Fibroblast of lung (primary cell): ENCODE data around the gene TMEM225B. TPM values are rescaled to one million over a fixed set of nuclear protein-coding genes. Genes with fewer than 3 reads are reported as not detected.

Experiments
- DNase-seq, 2 donors: peaks; one replicate each; pipeline versions ENCODE4 v3.0.0 to v3.0.0-alpha.2; 2010; ENCODE audit warnings: low read depth in 2 of 2
- H2AFZ ChIP-seq: 2 replicates; pipeline ENCODE4 v1.5.1; 2012; ENCODE audit warnings: low read length, control low read depth, inconsistent platforms
- H3K27ac ChIP-seq: 2 replicates; pipeline ENCODE4 v1.5.1; 2011; ENCODE audit warnings: low read length, control low read depth; ENCODE audit not compliant: insufficient read depth
- H3K27me3 ChIP-seq: 2 replicates; pipeline ENCODE4 v1.5.1; 2011; ENCODE audit warnings: mild to moderate bottlenecking, low read length; ENCODE audit not compliant: control insufficient read depth, insufficient read depth
- H3K36me3 ChIP-seq: 2 replicates; pipeline ENCODE4 v1.5.1; 2011; ENCODE audit warnings: low read length; ENCODE audit not compliant: control insufficient read depth, insufficient read depth
- H3K4me1 ChIP-seq: 2 replicates; pipeline ENCODE4 v1.5.1; 2011; ENCODE audit warnings: low read length; ENCODE audit not compliant: control insufficient read depth, insufficient read depth; ENCODE audit errors: extremely low read depth
- H3K4me2 ChIP-seq: 2 replicates; pipeline ENCODE4 v1.5.1; 2011; ENCODE audit warnings: low read length, control low read depth; ENCODE audit not compliant: insufficient read depth; ENCODE audit errors: extremely low read depth
- H3K4me3 ChIP-seq, 4 experiments: fragments of 200-600 bp in 1 of 4; sonication (generic) in 1 of 4; replicated peaks in 1 of 4; 2 replicates each; pipeline ENCODE4 v1.5.1; 2011 to 2016; ENCODE audit warnings: low read length in 4 of 4, low read depth in 3 of 4, mild to moderate bottlenecking in 3 of 4, control low read depth in 2 of 4, inconsistent platforms in 1 of 4, mixed read lengths in 1 of 4; ENCODE audit not compliant: insufficient read depth in 1 of 4; ENCODE audit errors: control extremely low read depth in 1 of 4
- H3K79me2 ChIP-seq: 2 replicates; pipeline ENCODE4 v1.5.1; 2012; ENCODE audit warnings: mild to moderate bottlenecking, low read length, inconsistent platforms; ENCODE audit not compliant: control insufficient read depth, insufficient read depth
- H3K9ac ChIP-seq: 2 replicates; pipeline ENCODE4 v1.5.1; 2011; ENCODE audit warnings: mild to moderate bottlenecking, low read length, control low read depth; ENCODE audit not compliant: insufficient read depth
- H3K9me3 ChIP-seq: 2 replicates; pipeline ENCODE4 v1.5.1; 2012; ENCODE audit warnings: low read depth, low read length; ENCODE audit not compliant: control insufficient read depth, insufficient read depth
- H4K20me1 ChIP-seq: 2 replicates; pipeline ENCODE4 v1.5.1; 2011; ENCODE audit warnings: low read length; ENCODE audit not compliant: control insufficient read depth, insufficient read depth; ENCODE audit errors: extremely low read depth
- EZH2 ChIP-seq: IDR thresholded peaks from 2 replicates; pipeline ENCODE4 v1.5.1; 2012; ENCODE audit warnings: low read length, control low read depth, mild to moderate bottlenecking; ENCODE audit errors: missing control alignments
- polyA plus RNA-seq, 2 donors: library from polyadenylated mRNA; depleted of rRNA in 1 of 2; stranded (reverse) in 1 of 2; unstranded in 1 of 2; fragments of >200 nt; gene quantifications; 2 replicates each; pipeline ENCODE4 v1.2.1, GENCODE V29; 2011 to 2012; ENCODE audit warnings: missing spikeins in 1 of 2
- total RNA-seq: library from RNA; depleted of rRNA; stranded (reverse); fragments of >200 nt; gene quantifications from 2 replicates; pipeline ENCODE4 v1.2.1, GENCODE V29; 2014
- TF ChIP-seq, protein P1 (sequence below), 2 donors: IDR thresholded peaks in 1 of 2; conservative IDR thresholded peaks in 1 of 2; 1 replicate in 1 of 2; 2 replicates in 1 of 2; pipeline ENCODE4 v1.5.1; 2011 to 2012; ENCODE audit warnings: low read length in 2 of 2, control low read depth in 1 of 2, inconsistent platforms in 1 of 2, low read depth in 1 of 2, mild to moderate bottlenecking in 1 of 2

TMEM225B gene
- total and polyA plus RNA-seq, 2 donors (not counting 1 experiment from before 2014, with no cell fraction given), result 1.2 to 1.3 TPM

DNA sequence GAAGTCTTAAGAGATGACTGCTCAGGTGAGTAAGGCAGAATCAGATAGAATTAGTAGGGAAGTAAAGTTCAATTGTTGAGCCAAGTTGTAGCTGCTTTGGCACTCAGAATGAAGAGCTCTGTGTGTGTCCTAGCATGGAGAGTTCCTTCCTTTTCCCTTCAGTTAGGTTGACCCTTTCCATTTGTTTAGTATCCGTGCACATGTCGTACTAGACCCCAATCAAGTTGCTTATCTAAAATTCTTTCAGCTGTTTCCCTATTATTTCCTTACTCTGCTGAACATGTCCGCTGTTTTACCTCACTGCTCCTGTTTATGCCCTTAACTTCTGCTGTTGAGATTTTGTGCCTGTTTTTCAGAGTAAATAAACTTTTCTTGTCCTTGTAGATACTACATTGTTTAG is 26.3 kb upstream of the TMEM225B start:
- Histone ChIP-seq H3K36me3 (peaks cover 14% of the 10 kb centered on the region), H2AFZ (no peak overlapping the region), H3K9ac (no peak overlapping the region), H3K4me3 (no peak overlapping the region), H3K9me3 (no peaks in the 10 kb centered on the region), H3K4me2 (no peak overlapping the region), H3K4me1 (no peaks in the 10 kb centered on the region), H3K27ac (no peak overlapping the region), H4K20me1 (no peaks in the 10 kb centered on the region), H3K79me2 (peaks cover 6% of the 10 kb centered on the region), H3K27me3 (no peaks in the 10 kb centered on the region)
- no peak for DNase-seq
- TF ChIP-seq, protein P1, sequence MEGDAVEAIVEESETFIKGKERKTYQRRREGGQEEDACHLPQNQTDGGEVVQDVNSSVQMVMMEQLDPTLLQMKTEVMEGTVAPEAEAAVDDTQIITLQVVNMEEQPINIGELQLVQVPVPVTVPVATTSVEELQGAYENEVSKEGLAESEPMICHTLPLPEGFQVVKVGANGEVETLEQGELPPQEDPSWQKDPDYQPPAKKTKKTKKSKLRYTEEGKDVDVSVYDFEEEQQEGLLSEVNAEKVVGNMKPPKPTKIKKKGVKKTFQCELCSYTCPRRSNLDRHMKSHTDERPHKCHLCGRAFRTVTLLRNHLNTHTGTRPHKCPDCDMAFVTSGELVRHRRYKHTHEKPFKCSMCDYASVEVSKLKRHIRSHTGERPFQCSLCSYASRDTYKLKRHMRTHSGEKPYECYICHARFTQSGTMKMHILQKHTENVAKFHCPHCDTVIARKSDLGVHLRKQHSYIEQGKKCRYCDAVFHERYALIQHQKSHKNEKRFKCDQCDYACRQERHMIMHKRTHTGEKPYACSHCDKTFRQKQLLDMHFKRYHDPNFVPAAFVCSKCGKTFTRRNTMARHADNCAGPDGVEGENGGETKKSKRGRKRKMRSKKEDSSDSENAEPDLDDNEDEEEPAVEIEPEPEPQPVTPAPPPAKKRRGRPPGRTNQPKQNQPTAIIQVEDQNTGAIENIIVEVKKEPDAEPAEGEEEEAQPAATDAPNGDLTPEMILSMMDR (conservative IDR thresholded peaks at IDR 0.05 in 1 of 2, IDR thresholded peaks at IDR 0.05 in 1 of 2; ENCODE audit: low read depth in 1 of 2, low read length in 2 of 2), result no peak
- no peak for TF ChIP-seq EZH2

- H3K4me2 ChIP-seq, result no peak overlapping the region
- no peak overlapping the region for H2AFZ ChIP-seq
- TF ChIP-seq EZH2, result no peak
- TF ChIP-seq, protein P1 (conservative IDR thresholded peaks at IDR 0.05 in 1 of 2, IDR thresholded peaks at IDR 0.05 in 1 of 2; ENCODE audit: low read depth in 1 of 2, low read length in 2 of 2), result no peak
- no peak for DNase-seq
- H3K9me3 ChIP-seq, result no peaks in the 10 kb centered on the region
- no peaks in the 10 kb centered on the region for H4K20me1 ChIP-seq
- peaks cover 3% of the 10 kb centered on the region for H3K79me2 ChIP-seq
- no peaks in the 10 kb centered on the region for H3K4me1 ChIP-seq
- H3K27ac ChIP-seq, result no peak overlapping the region
- H3K4me3 ChIP-seq, result no peak overlapping the region
- H3K9ac ChIP-seq, result no peak overlapping the region
- H3K36me3 ChIP-seq, result peaks cover 14% of the 10 kb centered on the region
- H3K27me3 ChIP-seq, result no peaks in the 10 kb centered on the region
These were observed 24.8 kb upstream of the TMEM225B start for GRCh38 chr7:99573257-99573656.

- H3K4me1 ChIP-seq, result peaks cover 7% of the 10 kb centered on the region
- H3K79me2 ChIP-seq, result no peaks in the 10 kb centered on the region
- H3K36me3 ChIP-seq, result peaks cover 9% of the 10 kb centered on the region
- H2AFZ ChIP-seq, result no peak overlapping the region
- no peaks in the 10 kb centered on the region for H3K9me3 ChIP-seq
- no peak for TF ChIP-seq EZH2
- TF ChIP-seq, protein P1 (conservative IDR thresholded peaks at IDR 0.05 in 1 of 2, IDR thresholded peaks at IDR 0.05 in 1 of 2; ENCODE audit: low read depth in 1 of 2, low read length in 2 of 2), result no peak
- no peak for DNase-seq
- no peaks in the 10 kb centered on the region for H4K20me1 ChIP-seq
- no peak overlapping the region for H3K4me3 ChIP-seq
- H3K4me2 ChIP-seq, result no peak overlapping the region
- H3K9ac ChIP-seq, result no peak overlapping the region
- no peaks in the 10 kb centered on the region for H3K27me3 ChIP-seq
- H3K27ac ChIP-seq, result no peak overlapping the region
These were observed 21.8 kb upstream of the TMEM225B start for GRCh38 chr7:99576251-99576650.
